Hippocampal formation (tissue), 2 donors: Measurements from ENCODE around the gene PRKCZ.

Experiments
- DNase-seq, 2 donors: peaks; one replicate each; lab custom pipeline; 2025; lab: John Stamatoyannopoulos, UW

Gene PRKCZ

DNA sequence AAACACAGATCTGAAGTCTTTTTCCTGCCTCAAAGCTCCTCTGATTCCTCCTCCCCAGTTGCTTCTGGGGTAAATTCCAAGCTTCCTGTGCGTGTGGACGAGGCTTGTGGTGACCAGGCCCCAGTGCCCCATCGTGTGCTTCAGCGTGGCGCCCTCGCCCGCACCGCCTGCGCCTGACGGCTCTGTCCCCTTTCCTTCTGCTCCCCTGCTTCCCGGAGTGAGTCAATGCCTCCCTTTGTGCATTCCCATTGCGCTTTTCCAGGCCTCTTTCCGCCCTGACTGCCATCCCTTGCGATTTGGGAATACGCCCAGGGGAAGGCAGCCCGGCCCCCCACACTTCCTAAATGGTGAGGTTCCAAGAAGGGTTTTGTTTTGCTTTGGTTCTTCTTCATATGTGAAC lies 108.1 kb downstream of the PRKCZ start:
- DNase-seq: peak in 1 of 2 donors; percentile 18

DNA sequence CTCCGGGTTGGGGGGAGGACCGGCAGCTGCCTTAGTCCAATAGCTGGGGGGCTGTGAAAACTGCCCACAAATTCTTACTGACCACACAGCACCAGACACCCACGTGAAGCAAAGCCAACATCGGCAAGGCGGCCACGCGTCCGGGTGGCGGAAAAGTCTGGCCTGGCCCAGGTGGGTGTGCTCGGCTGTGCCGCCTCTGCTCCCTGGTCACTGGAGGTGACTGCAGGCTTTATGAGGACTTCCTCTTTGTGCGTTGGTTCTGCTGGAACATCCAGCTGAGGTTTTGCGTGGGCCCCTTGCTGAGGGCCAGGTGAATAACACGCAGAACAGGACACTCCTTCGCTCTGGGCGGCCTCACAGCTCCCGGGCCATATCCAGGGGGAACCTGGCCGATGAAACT lies 108.9 kb downstream of the PRKCZ start:
- no peak for DNase-seq

DNA sequence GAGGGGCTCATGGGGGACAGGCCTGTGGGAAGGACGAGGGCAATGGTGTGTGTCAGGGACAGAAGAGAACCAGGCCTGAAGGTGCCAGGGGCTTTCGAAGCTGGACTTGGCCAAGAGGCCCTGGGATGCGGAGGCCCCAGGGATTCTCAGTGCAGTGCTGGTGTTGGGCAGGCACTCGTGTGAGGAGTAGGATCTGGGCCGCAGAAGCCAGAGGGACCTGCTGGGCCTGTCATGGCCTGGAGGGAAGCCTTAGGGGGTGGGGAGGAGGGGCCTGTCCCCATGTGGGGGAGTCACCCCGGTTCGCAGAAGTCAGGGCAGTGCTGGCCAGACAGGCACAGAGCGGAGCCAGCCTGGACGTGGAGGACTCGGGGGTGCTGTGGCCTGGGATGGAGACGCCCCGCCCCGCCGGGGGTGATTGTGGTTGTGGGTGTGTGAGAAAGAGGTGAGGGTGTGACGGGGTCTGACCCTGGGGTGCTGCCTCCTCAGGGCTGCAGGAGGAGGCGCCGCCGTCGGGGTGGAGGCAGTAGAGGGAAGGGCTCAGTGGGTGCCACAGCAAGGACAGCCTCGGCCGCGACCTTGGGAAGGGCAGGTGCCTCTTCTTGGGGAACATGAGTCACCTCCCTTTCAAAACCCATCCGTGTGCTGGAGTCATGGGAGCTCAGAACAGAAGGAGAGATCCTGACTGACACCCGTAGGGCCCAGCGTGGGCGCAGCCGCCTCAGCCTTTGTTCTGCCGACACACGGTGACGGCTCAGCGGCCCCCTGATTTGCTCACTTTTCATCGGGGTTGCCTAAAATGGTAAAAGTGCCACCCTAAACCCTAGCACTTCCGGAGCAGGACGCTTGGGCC lies 110.5 kb downstream of the PRKCZ start:
- DNase-seq: no peak

DNA sequence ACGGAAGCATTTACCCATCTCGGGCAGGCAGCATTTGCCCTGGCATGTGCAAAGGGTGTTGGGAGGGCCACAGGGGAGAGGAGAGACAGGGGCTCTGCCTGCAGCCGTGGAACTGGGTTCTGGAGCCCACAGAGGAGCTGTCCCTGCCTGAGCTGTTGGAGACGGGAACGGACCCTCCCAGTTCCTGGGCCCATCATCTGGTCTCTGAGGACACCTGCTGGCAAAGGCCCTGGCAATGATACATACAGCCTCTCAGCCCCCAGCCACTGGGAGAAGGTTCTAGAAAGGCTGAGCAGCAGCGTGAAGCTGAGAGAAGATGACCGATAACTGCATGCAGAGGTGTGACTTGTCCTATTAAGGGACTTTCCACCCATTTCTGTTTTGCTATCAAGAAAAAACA lies 113.0 kb downstream of the PRKCZ start:
- DNase-seq: no peak

DNA sequence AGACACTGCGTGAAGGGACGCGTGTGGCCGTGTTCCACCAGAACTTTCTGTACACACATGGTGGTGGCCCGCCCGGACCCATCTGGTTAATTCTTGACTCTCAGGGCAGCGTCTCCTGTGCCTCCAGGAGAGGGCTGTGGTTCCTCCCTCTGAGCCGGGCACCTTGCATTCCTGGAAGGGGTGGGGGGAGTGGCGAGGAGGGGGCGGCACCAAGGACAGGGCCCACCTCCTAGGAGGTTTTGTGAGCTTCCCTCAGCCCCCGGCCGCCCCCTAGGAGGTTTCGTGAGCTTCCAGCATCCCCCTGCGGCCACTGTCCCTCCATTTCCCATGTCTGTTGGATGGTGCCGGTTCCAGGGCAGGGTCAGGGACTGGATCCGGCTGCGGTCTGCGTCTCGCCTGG lies 115.4 kb downstream of the PRKCZ start:
- DNase-seq: no peak

DNA sequence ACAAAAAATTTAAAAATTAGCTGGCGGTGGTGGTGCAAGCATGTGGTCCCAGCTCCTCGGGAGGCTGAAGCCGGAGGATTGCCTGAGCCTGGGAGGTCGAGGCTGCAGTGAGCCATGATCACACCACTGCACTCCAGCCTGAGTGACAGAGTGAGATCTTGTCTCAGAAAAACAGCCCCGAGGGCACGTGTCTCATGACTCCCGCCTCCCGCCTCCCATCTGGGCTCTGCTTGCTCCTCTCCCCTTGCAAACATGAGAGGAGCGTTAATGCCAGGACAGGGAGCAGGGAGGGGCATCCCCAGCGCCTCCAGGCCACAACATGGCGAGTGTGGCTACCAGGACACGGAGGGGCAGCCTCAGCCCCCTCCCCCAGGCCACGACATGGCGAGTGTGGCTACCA lies 116.0 kb downstream of the PRKCZ start:
- DNase-seq: no peak

DNA sequence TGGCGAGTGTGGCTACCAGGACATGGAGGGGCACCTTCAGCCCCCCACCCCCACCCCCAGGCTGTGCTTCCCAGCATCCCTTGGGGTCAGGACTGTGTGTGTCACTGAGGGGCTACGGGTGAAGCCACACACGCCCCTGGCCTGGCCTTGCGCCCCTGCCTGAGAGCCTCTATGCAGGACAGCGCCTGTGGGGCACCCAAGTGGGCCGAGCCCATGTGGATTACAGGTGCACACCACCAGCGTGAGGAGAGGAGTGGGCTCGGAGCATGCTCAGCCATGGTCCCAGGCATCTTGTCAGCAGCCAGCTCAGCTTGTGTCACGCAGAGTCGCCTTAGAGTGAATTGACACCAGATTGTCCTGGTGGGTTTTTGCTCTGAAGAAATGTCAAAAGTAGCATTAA lies 116.5 kb downstream of the PRKCZ start:
- DNase-seq: no peak

DNA sequence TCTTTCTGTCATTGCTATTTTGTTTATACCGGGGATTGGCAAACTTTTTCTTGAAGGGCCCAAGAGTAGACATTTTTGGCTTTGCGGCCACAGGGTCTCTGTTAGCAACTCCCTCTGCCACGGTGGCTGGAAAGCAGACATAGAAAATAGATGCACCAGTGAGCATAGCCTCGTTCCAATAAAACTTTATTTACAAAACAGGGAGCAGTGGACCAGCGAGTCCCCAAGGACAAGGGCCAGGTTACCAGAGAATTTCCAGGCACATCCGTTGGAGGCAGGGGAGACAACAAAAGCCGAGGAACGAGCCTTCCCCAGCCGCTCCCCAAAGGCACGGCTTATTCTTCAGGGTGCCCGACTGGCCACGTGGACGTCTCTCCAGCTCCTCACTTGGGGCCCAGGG lies 117.9 kb downstream of the PRKCZ start:
- DNase-seq: no peak

DNA sequence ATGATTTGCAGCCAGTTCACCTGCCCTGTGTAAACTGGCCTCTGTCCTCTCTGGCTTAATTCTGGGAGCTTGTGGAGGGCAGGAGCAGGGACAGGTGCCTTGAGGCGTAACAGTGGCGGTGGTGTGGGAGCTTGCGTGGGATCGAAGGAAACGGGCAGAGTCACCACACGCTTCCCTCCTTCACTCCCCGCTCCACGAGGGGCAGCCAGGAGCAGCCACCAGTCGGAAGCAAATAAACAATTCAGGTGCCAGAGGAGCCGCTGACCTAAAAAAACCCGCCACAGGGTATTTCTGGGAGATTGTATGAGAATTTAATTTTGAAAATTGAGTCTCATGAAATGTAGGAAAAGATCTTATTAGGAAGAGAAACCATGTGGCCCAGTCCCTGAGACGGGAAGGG lies 118.3 kb downstream of the PRKCZ start:
- no peak for DNase-seq

DNA sequence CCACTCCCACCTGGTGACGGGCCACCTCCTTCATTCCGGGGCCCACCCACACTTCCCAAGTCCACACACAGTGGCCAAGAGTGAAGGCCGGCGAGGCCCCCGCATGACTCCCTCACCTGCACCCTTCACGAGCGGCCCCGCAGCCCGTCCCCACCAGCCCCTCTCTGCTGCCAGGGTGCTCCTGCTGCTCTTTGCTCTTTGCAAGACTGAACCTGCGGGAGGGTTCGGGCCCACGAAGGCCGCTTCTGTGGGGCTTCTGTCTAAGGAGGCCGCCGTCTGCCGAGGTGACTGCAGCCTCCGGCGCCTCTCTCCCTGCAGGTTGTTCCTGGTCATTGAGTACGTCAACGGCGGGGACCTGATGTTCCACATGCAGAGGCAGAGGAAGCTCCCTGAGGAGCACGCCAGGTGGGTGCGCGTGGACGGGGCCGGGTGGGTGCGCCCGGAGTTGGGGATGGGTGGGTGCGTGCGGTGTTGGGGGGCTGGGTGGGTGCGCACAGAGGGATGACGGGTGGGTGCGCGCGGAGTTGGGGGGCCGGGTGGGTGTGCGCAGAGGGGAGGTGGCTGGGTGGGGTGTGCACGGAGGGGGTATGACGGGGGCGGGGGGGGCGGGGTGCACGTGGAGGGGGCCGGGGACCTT lies 119.1 kb downstream of the PRKCZ start:
- DNase-seq: no peak

DNA sequence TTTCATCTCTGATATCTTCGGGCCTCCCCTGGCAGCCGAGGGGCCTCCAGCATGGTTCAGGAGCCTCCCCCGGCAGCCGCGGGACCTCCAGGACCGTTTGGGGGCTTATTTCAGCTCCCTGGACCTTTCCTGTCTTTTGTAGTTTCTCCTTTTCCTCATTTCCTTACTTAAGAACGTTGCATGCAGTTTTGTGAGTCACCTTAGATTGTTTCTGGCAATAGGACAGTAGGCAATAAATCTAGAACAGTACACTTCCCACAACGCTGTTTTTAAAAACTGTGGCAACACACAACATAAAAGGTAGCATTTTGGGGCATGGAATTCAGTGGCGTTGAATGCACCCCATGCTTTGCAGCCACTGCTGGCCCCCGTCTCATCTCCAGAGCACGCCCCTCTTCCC lies 120.0 kb downstream of the PRKCZ start:
- DNase-seq: no peak

DNA sequence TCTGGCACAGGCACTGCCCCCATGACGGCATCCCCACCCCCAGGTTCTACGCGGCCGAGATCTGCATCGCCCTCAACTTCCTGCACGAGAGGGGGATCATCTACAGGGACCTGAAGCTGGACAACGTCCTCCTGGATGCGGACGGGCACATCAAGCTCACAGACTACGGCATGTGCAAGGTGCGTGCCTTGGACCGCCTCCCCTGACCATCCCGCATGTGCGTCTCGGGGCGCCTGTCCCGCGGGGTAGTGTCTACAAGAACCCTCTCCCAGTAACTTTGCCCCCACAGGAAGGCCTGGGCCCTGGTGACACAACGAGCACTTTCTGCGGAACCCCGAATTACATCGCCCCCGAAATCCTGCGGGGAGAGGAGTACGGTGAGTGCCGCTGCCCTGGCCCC lies 121.8 kb downstream of the PRKCZ start:
- no peak for DNase-seq

DNA sequence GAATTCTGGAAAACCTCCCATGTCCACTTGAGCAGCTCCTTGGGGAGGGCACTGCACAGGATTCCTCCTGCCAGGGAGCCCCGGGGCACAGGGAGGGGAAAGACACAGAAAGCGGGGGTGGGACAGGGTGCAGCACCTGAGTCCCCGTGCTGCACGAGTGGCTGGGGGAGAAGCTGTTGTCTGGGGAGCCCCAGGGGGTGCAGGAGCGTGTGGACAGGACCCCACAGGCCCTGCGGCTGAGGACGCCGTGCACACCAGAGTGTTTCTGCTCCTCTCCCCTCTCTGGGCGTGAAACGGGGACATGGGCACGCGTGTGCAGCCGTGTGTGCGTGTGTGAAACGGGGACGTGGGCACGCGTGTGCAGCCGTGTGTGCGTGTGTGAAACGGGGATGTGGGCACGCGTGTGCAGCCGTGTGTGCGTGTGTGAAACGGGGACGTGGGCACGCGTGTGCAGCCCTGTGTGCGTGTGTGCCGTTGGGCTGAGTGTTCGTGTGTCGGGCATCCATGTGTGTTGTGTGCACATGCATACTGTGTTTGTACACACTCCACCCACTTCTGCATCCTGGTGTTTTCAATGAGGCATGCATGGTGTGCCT lies 122.4 kb downstream of the PRKCZ start:
- DNase-seq: no peak

DNA sequence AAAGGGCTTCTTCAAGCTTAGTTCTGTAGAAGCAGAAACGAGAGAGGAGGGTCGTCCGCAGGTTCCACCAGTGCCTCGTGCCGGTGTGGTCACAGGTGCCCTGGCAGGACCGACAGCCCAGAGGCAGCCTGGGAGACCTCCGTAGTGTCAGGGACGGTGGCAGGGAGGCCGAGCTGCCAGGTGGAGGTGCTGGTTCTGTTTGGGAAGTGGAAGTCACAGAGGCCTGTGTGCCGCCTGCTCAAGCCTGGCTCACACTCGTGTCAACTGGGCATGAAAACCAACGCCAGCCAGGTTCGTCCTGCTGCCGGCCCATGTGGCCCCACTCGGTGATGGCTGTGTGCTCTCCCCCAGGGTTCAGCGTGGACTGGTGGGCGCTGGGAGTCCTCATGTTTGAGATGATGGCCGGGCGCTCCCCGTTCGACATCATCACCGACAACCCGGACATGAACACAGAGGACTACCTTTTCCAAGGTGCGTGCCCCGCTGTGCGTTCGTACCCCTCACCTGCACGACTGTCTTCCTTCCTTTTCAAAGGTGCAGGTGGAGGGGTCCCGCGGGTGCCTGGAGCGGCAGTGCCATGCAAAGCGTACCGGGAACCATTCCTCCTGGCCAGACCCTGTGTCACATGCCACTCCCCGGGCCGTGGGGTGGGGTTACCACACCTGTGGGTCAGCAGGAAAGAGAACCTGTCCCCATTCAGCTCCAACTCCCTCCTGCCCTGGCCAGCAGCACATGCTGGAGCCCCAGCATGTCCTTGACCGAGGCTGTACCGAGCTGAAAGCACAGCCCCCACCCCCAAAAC lies 123.5 kb downstream of the PRKCZ start:
- DNase-seq: no peak

DNA sequence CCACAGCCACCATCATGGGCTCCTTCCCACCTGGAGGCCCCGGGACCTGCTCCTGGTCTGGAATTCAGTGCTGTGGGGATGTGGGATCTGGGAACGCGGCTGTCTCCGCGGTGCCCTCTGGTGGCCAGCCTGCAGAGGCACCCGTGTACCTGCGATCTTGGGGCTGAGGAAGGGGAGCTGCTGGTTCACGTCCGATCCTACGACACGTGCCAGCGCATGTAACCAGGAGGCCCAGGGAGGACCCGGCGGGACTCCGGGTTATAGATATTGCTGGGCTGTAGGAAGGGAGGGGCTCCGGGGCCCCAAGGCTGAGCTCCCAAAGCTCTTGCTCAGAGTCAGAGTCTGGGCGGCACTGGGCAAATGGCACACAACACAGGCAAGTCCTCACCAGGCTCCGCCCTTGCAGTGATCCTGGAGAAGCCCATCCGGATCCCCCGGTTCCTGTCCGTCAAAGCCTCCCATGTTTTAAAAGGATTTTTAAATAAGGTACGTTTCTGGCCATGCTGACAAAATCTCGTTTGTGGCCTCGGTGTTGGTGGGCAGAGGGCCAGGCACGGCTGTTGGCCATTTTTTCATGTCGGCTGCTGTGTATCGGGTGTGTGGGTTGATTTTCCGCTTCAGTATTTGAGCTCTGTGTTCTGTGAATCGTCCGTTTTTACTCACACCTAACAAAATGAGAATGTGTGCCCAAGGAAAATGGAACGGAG lies 124.3 kb downstream of the PRKCZ start:
- peak; percentile 13 to 39 for DNase-seq

DNA sequence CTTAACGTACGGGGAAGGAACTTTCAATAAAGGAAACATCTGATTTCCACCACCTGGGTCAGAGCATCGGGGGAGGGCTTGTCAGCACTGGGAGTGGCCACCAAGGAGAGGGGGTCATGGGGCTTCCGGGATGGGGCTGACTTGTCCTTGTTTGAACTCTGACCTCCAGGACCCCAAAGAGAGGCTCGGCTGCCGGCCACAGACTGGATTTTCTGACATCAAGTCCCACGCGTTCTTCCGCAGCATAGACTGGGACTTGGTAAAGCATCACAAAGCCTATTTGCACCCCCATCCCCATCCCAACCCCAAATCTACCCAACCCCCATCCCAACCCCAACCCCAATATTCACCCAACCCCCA lies 124.8 kb downstream of the PRKCZ start:
- no peak for DNase-seq

DNA sequence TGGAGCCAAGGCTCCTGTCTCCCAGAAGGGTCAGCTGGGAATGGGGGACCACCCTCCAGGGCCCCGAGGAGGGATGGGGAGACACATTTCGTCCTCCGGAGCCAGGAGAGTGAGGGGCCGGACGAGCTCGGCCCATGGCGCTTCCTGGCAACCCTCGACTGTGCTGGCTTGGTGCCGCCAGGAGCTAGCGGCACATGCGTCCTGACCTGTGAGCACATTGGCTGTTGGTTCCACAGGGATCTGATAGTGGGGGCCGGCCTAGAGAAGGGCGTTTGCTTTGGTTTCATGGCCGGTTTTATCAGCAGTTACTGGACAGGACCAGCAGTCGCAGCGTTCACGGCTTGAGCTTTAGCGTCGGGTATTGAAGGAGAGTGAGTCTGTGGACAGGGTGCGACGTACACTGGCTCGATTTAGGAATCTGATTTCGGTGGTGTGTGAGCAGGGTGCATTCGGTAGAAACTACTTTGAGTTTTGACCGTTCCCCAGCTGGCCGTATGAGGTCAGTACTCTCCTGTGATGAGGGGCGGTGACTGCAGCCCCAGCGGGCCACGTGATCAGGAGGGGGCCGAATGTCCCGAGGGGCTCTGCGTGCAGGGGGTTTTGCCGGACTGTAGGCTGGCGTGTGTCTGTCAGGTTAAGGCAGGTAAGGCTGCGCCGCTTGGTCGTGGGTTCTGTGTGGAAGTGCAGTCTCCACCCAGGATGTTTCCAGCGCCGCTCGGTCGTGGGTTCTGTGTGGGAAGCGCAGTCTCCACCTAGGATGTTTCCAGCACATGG lies 125.7 kb downstream of the PRKCZ start:
- no peak for DNase-seq

DNA sequence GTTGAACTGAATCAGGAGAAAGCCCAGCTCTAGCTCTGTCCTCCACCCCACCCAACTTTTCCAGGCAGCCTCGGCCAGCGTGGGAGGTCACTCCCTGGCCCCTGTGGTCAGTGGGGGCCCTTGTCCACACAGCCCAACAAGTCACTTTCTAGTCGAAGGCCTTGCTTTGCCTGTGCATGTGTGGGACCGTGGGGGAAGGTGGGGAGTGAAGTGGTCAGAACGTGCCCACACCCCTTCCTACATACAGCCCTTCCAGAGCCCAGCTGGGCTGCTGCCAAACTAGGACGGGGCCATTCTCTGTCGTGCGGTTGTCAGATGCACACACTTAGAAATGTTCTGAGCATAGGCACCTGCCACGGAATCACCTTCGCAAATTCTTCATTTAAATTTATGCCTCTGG lies 126.4 kb downstream of the PRKCZ start:
- no peak for DNase-seq

DNA sequence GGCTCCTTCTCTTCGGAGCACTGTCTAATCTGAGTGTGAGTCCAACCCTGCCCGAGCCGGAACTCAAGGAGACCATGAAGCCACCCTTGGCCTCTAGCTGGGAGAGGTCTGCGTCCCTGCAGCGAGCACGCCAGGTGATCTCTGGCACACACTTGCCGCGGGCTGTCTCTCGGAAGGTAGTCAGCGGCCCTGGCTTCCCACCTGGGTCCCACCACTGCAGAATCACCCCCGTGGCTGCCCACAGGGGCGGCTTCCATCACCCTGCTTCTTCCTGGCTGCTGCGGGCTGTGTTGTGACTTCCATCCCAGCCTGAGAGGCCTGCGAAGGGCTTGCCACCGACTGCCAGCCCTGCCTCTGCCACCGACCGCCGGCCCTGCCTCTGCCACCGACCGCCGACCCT lies 127.3 kb downstream of the PRKCZ start:
- DNase-seq: no peak

DNA sequence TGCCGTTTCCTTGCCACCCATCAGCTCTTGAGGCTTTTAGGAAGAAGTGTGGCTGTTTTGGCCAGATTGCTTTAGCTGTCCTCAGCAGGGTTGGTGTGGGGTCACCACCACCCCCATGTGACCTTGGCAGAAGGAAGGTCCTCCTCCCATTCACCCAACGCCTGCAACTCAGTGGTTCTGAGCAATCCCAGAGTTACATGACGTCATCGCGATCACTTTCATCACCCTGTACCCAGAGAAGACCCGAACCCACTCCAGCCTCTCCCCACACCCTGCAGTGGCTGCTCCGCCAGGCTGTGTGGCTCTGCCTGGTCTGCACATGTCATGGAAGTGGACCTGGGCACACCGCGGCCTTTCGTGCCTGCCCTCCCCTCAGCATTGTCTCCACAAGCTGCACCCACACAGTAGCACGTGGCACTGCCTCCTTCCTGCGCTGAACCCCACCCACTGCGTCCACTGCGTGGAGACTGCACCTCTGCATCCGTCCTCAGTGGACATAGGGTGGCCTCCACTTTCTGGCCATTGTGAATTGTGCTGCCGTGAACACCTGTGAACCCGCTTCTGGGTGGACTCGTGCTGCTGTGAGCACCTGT lies 127.8 kb downstream of the PRKCZ start:
- DNase-seq: no peak

DNA sequence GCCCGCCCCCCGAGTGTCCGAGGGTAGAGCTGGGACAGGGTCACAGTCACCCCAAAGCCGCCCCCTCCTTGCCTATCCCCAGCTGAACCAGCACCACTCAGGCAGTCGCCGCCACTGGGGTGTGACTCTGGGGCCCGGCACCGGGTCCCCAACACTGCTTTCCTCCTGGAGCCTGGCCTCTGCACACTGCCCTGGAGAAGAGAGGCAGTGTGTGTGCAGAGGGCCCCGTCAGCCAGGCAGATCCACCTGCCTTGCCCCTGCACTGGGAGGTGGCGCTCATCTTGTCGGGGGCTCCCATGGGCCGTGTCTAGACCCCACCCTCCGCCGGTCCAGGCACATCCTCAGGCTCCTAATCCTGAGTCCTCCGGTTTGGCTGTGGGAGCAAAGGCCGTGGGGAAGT lies 128.7 kb downstream of the PRKCZ start:
- no peak for DNase-seq
